Ovary (tissue), 9 donors: ENCODE measurements around the gene GNAI2. TPM values are rescaled to one million over a fixed set of nuclear protein-coding genes. Genes with fewer than 3 reads are reported as not detected.

ENCODE experiments used
- DNase-seq, 5 donors: peaks; one replicate each; pipeline ENCODE4 v3.0.0-alpha.2; 2019 to 2020
- H3K27ac ChIP-seq, 2 donors: fragments of 200-600 bp; one replicate each; pipeline versions ENCODE4 v1.5.1 to v1.8.0; 2019 to 2022
- H3K27me3 ChIP-seq: fragments of 200-600 bp; one replicate; pipeline ENCODE4 v1.8.0; 2022
- H3K36me3 ChIP-seq: fragments of 200-600 bp; sonication (generic); one replicate; pipeline ENCODE4 v1.5.1; 2019
- H3K4me1 ChIP-seq: one replicate; pipeline ENCODE4 v1.8.1; 2013; ENCODE audit warnings: mild to moderate bottlenecking, moderate library complexity; ENCODE audit not compliant: insufficient read depth
- H3K4me3 ChIP-seq: fragments of 200-600 bp; sonication (generic); one replicate; pipeline ENCODE4 v1.5.1; 2017
- H3K9me3 ChIP-seq, 2 donors: fragments of 200-600 bp in 1 of 2; sonication (generic) in 1 of 2; one replicate each; pipeline versions ENCODE4 v1.5.1 to v1.8.1; 2013 to 2019; ENCODE audit warnings: mild to moderate bottlenecking in 1 of 2, moderate library complexity in 1 of 2
- EP300 ChIP-seq: sonication (generic); formaldehyde crosslinking; IDR thresholded peaks from one replicate; pipeline ENCODE4 v1.6.1; 2017; ENCODE audit warnings: antibody characterized with exemption
- POLR2A ChIP-seq: fragments of 450-650 bp; IDR thresholded peaks from one replicate; pipeline ENCODE4 v1.6.1; 2017; ENCODE audit warnings: antibody characterized with exemption, mild to moderate bottlenecking, moderate library complexity
- WGBS, 3 donors: extraction: QIAGEN DNeasy Blood & Tissue Kit in 1 of 3; methylation state at CpG; one replicate each; pipeline versions ENCODE4 v1.1.5 to v1.1.7; 2013 to 2017; 5-methylcytosine and 5-hydroxymethylcytosine counted together
- intact Hi-C, 4 donors: fragments of 100-400 bp; cut with DNase I; formaldehyde crosslinking; loops; one replicate each; pipeline versions ENCODE4 v1.11.0 to v1.15.1; 2022 to 2023
- polyA plus RNA-seq, 2 donors: library from polyadenylated mRNA; stranded (reverse); fragments of 200-250 nt in 1 of 2; fragments of 350-450 nt in 1 of 2; fragmentation: Illumina TruSeq in 1 of 2; extraction: RNeasy Lipid Tissue Mini Kit (QIAGEN cat#74804) in 1 of 2; gene quantifications; one replicate each; pipeline ENCODE4 v1.2.3, GENCODE V29; 2013 to 2014
- total RNA-seq, 7 donors: library from RNA; depleted of rRNA in 2 of 7; stranded (reverse); fragments of >200 nt in 2 of 7; fragmentation: NEBNext Ultra II Directional in 3 of 7; extraction: Animal tissue kit (Norgen Biotek cat#: 25700) in 3 of 7; gene quantifications; one replicate each; pipeline versions ENCODE4 v1.1.0 to v1.2.4, GENCODE V29; 2016 to 2023
- TF ChIP-seq, protein P1 (sequence below), 3 donors: fragments of 450-650 bp in 2 of 3; fragments of 200-600 bp in 1 of 3; IDR thresholded peaks; one replicate each; pipeline versions ENCODE4 v1.5.1 to v1.8.0; 2016 to 2022; ENCODE audit warnings: antibody characterized with exemption in 3 of 3, mild to moderate bottlenecking in 1 of 3
- donor health status: DM: no; HTN: no; CAD: no; lungs with moderate emphysema.
- donor health status: DM: no; HTN: no; CAD: no.
- donor health status: Bipolar disorder and iron deficiency.
- donor health status: DM: yes; HTN: yes; CAD: no.
- donor health status: DM: no; HTN: no; CAD: no.
- donor health status: DM: yes; HTN: yes; CAD: no.

GNAI2 gene
- total and polyA plus RNA-seq, 9 donors, result 72.3 to 309 (median 212) TPM

DNA sequence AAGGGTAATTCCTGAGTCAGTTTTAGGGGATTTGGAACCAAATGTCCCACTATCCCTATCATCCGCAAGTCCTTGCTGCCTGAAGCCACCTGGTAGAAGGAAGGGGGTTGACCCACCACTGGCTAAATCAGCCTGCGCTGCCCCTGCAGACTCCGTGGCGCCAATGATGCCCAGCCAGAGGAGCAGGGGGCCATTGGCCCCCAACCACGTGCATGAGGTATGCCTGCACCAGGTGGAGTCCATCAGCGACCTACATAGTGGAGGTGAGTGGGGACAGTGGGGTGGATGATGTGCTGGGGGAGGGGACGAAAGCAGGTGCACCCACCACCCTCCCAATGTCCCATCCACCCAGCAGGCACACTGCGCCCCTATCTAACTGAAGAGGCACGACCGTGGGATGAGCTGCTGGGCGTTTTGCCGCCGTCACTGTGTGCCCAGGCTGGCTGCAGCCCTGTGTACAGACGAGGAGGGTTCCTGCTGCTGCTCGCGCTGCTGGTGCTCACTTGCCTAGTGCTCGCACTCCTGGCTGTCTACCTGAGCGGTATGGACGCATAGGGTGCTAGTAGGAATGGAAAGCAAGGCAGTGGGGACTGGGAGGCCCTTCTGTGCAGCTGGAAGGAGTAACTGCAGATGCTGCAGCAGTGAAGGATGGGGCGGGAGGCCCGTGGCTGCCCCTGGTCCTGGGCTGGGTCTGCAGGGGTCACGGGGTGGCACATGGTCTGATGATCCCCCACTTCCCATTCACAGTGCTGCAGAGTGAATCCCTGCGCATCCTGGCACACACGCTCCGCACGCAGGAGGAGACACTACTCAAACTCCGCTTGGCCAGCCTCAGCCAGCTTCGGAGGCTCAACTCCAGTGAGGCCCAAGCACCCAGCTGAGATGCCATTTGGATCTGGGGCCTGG lies 50.6 kb downstream of the GNAI2 start:
- intact Hi-C loops, result no loop called here
- TF ChIP-seq POLR2A, result no peak
- no peak for TF ChIP-seq EP300
- TF ChIP-seq, protein P1, sequence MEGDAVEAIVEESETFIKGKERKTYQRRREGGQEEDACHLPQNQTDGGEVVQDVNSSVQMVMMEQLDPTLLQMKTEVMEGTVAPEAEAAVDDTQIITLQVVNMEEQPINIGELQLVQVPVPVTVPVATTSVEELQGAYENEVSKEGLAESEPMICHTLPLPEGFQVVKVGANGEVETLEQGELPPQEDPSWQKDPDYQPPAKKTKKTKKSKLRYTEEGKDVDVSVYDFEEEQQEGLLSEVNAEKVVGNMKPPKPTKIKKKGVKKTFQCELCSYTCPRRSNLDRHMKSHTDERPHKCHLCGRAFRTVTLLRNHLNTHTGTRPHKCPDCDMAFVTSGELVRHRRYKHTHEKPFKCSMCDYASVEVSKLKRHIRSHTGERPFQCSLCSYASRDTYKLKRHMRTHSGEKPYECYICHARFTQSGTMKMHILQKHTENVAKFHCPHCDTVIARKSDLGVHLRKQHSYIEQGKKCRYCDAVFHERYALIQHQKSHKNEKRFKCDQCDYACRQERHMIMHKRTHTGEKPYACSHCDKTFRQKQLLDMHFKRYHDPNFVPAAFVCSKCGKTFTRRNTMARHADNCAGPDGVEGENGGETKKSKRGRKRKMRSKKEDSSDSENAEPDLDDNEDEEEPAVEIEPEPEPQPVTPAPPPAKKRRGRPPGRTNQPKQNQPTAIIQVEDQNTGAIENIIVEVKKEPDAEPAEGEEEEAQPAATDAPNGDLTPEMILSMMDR (IDR thresholded peaks at IDR 0.05), result no peak
- WGBS, 3 donors, result 79 to 80% (median 80%) methylated on average over 23 to 28 of the region's 28 CpGs
- peak in 1 of 5 donors; percentile 18 for DNase-seq
- Histone ChIP-seq H3K36me3 (no peaks in the 10 kb centered on the region), H3K27ac (no peak overlapping the region), H3K4me3 (no peak overlapping the region), H3K27me3 (no peaks in the 10 kb centered on the region), H3K4me1 (peaks cover 3% of the 10 kb centered on the region), H3K9me3 (no peaks in the 10 kb centered on the region)

DNA sequence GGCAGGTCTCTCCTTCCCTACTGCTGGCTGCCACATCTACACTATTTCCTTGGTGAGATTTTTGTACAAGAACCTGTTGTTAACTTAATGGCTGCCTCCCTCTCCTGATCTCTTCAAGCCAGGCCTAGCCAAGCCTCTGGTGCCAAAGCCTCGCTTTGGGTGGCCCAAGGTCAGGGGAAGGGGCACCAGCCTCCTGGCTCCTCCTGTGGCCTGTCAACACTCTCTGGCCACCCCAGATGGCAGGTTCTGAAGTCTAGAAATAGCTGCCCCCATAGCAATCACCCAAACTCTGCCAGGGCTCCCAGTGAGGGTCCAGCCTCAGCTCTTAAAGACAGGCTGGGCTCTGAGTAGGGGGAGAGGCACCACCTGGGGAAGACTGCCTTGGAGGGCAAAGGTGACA lies 51.3 kb downstream of the GNAI2 start:
- no peak for TF ChIP-seq POLR2A
- TF ChIP-seq, protein P1 (IDR thresholded peaks at IDR 0.05), result no peak
- TF ChIP-seq EP300, result no peak
- Histone ChIP-seq H3K36me3 (no peaks in the 10 kb centered on the region), H3K27ac (no peak overlapping the region), H3K4me1 (peaks cover 3% of the 10 kb centered on the region), H3K9me3 (no peaks in the 10 kb centered on the region), H3K4me3 (no peak overlapping the region), H3K27me3 (no peaks in the 10 kb centered on the region)
- intact Hi-C loops, result no loop called here
- DNase-seq, result no peak
- WGBS, 3 donors, result 67 to 84% (median 83%) methylated on average over 1 of the region's 1 CpG

DNA sequence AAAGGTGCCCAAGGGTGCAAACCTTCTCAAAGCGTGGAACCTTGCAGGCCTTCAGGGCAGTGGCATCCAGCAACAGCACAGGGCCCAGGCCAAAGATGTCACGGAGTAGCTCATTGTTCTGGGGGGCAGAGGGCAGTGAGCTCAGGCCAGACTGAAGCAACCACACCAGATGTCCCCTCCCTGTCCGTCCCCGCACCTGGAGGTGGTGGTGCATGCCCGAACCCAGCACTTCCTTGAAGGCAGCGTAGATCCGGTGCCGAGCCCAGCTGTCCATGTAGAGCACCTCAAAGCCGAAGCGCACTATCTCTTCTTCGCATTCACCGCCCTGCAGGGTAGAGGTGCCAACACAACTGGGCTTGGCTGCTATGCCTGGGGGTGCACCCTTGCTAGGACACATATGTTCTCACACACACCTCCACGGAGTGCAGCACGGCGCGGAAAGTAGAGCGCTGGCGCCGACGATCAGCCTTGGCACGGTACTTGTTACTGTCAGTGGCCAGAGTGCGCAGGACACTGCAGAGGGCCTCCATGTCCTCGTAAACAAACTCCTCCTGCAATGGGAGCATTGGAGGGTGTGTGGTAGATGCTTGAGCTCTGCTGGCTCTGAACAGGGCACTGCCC lies 52.5 kb downstream of the GNAI2 start:
- intact Hi-C loops, result no loop called here
- DNase-seq, result no peak
- Histone ChIP-seq H3K4me1 (peaks cover 6% of the 10 kb centered on the region), H3K36me3 (no peaks in the 10 kb centered on the region), H3K4me3 (no peak overlapping the region), H3K9me3 (no peaks in the 10 kb centered on the region), H3K27ac (no peak overlapping the region), H3K27me3 (no peaks in the 10 kb centered on the region)
- WGBS, 3 donors, result 90 to 93% (median 92%) methylated on average over 23 of the region's 23 CpGs
- TF ChIP-seq, protein P1 (IDR thresholded peaks at IDR 0.05), result no peak
- TF ChIP-seq EP300, result no peak
- TF ChIP-seq POLR2A, result no peak

DNA sequence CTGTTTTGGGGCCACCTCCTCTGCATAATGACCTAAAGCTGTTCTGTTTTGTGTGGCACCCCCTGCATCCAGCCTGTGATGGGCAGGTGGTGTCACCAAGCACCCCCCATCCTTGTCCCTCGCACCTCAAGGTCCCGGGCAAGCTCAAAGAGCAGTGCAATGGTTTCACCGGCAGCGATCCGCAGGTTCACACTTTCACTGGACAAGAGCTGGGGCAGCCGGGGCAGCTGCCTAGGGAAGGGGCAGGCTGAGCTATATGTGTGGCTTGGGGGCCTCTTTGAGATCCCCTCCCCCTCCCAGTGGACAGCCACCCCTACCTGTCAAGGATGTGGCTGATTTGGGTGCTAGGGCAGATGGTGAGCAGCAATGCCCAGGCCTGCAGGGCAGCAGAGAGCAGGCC lies 53.1 kb downstream of the GNAI2 start:
- no peaks in the 10 kb centered on the region for H3K36me3 ChIP-seq
- no peaks in the 10 kb centered on the region for H3K9me3 ChIP-seq
- no peak overlapping the region for H3K4me3 ChIP-seq
- H3K27ac ChIP-seq, result no peak overlapping the region
- WGBS, 3 donors, result 86 to 90% (median 89%) methylated on average over 6 of the region's 6 CpGs
- no peak for DNase-seq
- H3K4me1 ChIP-seq, result peaks cover 6% of the 10 kb centered on the region
- H3K27me3 ChIP-seq, result no peaks in the 10 kb centered on the region
- no peak for TF ChIP-seq EP300
- no peak for TF ChIP-seq POLR2A
- TF ChIP-seq, protein P1 (IDR thresholded peaks at IDR 0.05), result no peak
- intact Hi-C loops, result no loop called here
